ENCODE measurements around the gene FZD7. TPM values are rescaled to one million over a fixed set of nuclear protein-coding genes. Genes with fewer than 3 reads are reported as not detected.

Gene FZD7
- total and polyA plus RNA-seq, 2 of the 8 experiments (the other 6 are each of a cell fraction or from before 2014, with no cell fraction given) = 176 to 246 TPM

- no peaks in the 10 kb centered on the region for H3K79me2 ChIP-seq (ENCODE audit: control insufficient read depth in 1 of 2, insufficient read depth in 2 of 2, low read length in 2 of 2)
- H4K8ac ChIP-seq (ENCODE audit: extremely low read depth, insufficient read depth, low read length) = no peak overlapping the region
- H3K23me2 ChIP-seq (ENCODE audit: low read depth, low read length) = no peaks in the 10 kb centered on the region
- H2BK12ac ChIP-seq (ENCODE audit: low read depth, low read length) = no peak overlapping the region
- no peak overlapping the region for H3K4me2 ChIP-seq (ENCODE audit: insufficient read depth in 1 of 2, low read depth in 2 of 2, low read length in 2 of 2)
- H3K79me1 ChIP-seq (ENCODE audit: low read depth, low read length) = no peaks in the 10 kb centered on the region
- H2BK15ac ChIP-seq (ENCODE audit: low read length) = no peak overlapping the region
- no peak for DNase-seq (ENCODE audit: low read depth in 1 of 2, low spot score in 2 of 2)
- H2BK5ac ChIP-seq (ENCODE audit: low read depth, low read length) = no peak overlapping the region
- H2AK5ac ChIP-seq (ENCODE audit: low read depth, low read length) = no peak overlapping the region
- H3K9me3 ChIP-seq (ENCODE audit: insufficient read depth in 2 of 2, low read depth in 1 of 2, low read length in 1 of 2) = no peaks in the 10 kb centered on the region
- ChIA-PET CTCF (ENCODE audit: partially characterized antibody) (interaction anchor here (1.0 to 2.2 kb wide), 2 partner anchors 9 to 13 kb away, joined by 4 to 5 read pairs; no protein-coding TSS in a partner anchor), POLR2A (ENCODE audit: partially characterized antibody) (no interaction called here)
- peaks cover 0 to 18% (median 14%) of the 10 kb centered on the region in 4 experiments; a peak in 3 of 7 replicates for H3K4me1 ChIP-seq (replicated peaks in 1 of 4; ENCODE audit: control insufficient read depth in 3 of 4, insufficient read depth in 4 of 4, low read length in 3 of 4)
- H4K91ac ChIP-seq (replicated peaks; ENCODE audit: insufficient read length, low read length) = no peak overlapping the region
- H3K4me3 ChIP-seq (ENCODE audit: extremely low read depth in 1 of 4, insufficient read depth in 2 of 4, low read depth in 3 of 4, low read length in 4 of 4) = no peak overlapping the region
- no peak overlapping the region for H2AFZ ChIP-seq (ENCODE audit: low read length)
- FAIRE-seq = no peak
- no peaks in the 10 kb centered on the region for H3K27me3 ChIP-seq (replicated peaks in 1 of 4; ENCODE audit: control insufficient read depth in 3 of 4, extremely low read depth in 1 of 4, insufficient read depth in 3 of 4, low read length in 3 of 4)
- H3K9ac ChIP-seq (replicated peaks in 1 of 4; ENCODE audit: extremely low read depth in 1 of 4, low read depth in 3 of 4, low read length in 3 of 4) = no peak overlapping the region
- H3K14ac ChIP-seq (ENCODE audit: insufficient read length) = no peak overlapping the region
- H3K56ac ChIP-seq (replicated peaks; ENCODE audit: insufficient read length, low read depth, low read length) = no peak overlapping the region
- no peak overlapping the region for H3K18ac ChIP-seq (ENCODE audit: extremely low read depth, low read length)
- no peak overlapping the region for H3K4ac ChIP-seq (replicated peaks; ENCODE audit: insufficient read length, low read depth, low read length)
- H2BK120ac ChIP-seq (replicated peaks; ENCODE audit: low read depth, low read length) = no peak overlapping the region
- no peak overlapping the region for H4K5ac ChIP-seq (ENCODE audit: insufficient read length, low read depth, low read length)
- H3K23ac ChIP-seq (ENCODE audit: insufficient read length) = no peak overlapping the region
- H3K36me3 ChIP-seq (ENCODE audit: control insufficient read depth in 2 of 4, insufficient read depth in 4 of 4, low read length in 3 of 4) = no peaks in the 10 kb centered on the region
- H3K27ac ChIP-seq (ENCODE audit: low read depth, low read length) = no peak overlapping the region
- WGBS, 2 experiments (ENCODE audit: extremely low coverage in 1 of 2, insufficient coverage in 1 of 2, insufficient read length in 1 of 2, insufficient replicate concordance in 2 of 2, low coverage in 1 of 2, low lambda C conversion rate in 2 of 2, missing lambda C conversion rate in 1 of 2) = 85% methylated on average over 3 of the region's 3 CpGs; no CpG with 5 or more reads in 1 of the 2 experiments
- no peaks in the 10 kb centered on the region for H4K20me1 ChIP-seq (replicated peaks in 1 of 2; ENCODE audit: control insufficient read depth in 1 of 2, insufficient read depth in 2 of 2, low read length in 2 of 2)
- H2BK20ac ChIP-seq (ENCODE audit: low read length) = no peak overlapping the region
- TF ChIP-seq TAF1 (IDR thresholded peaks at IDR 0.05; ENCODE audit: low read depth, low read length) (no peak), SP2 (IDR thresholded peaks at IDR 0.05; ENCODE audit: low read length) (no peak), TEAD4 (IDR thresholded peaks at IDR 0.05; ENCODE audit: low read depth, low read length) (no peak), SIX5 (IDR thresholded peaks at IDR 0.05; ENCODE audit: low read depth, low read length) (no peak), EGR1 (IDR thresholded peaks at IDR 0.05; ENCODE audit: borderline replicate concordance, low read depth, low read length) (no peak), RNF2 (IDR thresholded peaks at IDR 0.05; ENCODE audit: borderline replicate concordance, low read depth, low read length, missing control alignments, poor library complexity, severe bottlenecking) (no peak), TCF12 (IDR thresholded peaks at IDR 0.05; ENCODE audit: low read depth, low read length) (no peak), CTBP2 (IDR thresholded peaks at IDR 0.05; ENCODE audit: borderline replicate concordance, insufficient read depth, insufficient read length, low read length) (no peak), RFX5 (IDR thresholded peaks at IDR 0.05; ENCODE audit: borderline replicate concordance, low read depth, low read length) (no peak), KDM1A (IDR thresholded peaks at IDR 0.05; ENCODE audit: borderline replicate concordance, low read length) (no peak), JUN (IDR thresholded peaks at IDR 0.05; ENCODE audit: low read depth, low read length) (no peak), EP300 (IDR thresholded peaks at IDR 0.05; ENCODE audit: borderline replicate concordance in 1 of 2, low read depth in 2 of 2, low read length in 2 of 2) (no peak), TBP (IDR thresholded peaks at IDR 0.05; ENCODE audit: low read depth, low read length) (no peak), SUZ12 (IDR thresholded peaks at IDR 0.05; ENCODE audit: low read length) (no peak)
- TF ChIP-seq, protein P1, sequence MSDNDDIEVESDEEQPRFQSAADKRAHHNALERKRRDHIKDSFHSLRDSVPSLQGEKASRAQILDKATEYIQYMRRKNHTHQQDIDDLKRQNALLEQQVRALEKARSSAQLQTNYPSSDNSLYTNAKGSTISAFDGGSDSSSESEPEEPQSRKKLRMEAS (IDR thresholded peaks at IDR 0.05) = no peak
Observed at GRCh38 chr2:202065876-202066275, 32.2 kb downstream of the FZD7 start.

Measured in H1 (cell line).